ENCODE measurements around the gene VWA7.
"Not testable (repeated sequence)": the region's sequence is repeated elsewhere in the genome, so short reads cannot be mapped to it uniquely, and the experiment has no call there.

The VWA7 gene

GRCh38 chr6:31776989-31777666 is at the start of gene VWA7:
Gene VWA7, minus strand, starts transcription at chr6:31777328. Its CDS starts 549 bp downstream, at chr6:31776779.
- DNase-seq = peak; percentile 83

DNA sequence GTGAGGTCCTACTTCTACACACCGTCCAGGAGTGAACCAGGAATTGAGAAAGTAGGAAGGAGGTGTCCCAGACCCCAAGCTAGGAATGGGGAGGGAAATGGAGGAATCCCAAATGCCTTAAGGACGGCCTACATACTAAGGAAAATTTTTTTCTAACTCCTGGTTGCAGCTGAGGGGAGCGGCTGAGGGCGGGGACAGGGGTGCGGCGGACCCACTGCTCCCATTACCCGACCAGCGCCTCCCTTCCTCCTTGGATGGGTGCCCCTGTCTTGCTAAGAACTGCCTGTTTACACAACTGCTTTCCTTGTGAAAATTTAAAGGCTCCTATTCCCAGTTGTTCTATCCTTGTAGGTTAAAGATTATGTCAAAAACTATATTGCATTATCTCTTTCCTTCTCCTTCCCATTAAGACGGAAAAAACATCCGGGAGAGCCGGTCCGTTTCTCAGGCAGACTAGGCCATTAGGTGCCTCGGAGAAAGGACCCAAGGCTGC is 49.7 kb upstream of the VWA7 start:
- DNase-seq = no peak

- DNase-seq = no peak
These were observed 48.4 kb upstream of the VWA7 start for GRCh38 chr6:31825553-31825952.

GRCh38 chr6:31823592-31824196 is 46.6 kb upstream of the VWA7 start:
- not testable (repeated sequence) for DNase-seq

GRCh38 chr6:31822036-31822821 is 45.1 kb upstream of the VWA7 start:
- peak; percentile 82 for DNase-seq

GRCh38 chr6:31821301-31822035 is 44.3 kb upstream of the VWA7 start:
- DNase-seq = no peak

- not testable (repeated sequence) for DNase-seq
These were observed 43.3 kb upstream of the VWA7 start for GRCh38 chr6:31820399-31820798.

- no peak for DNase-seq
These were observed 42.8 kb upstream of the VWA7 start for GRCh38 chr6:31819871-31820299.

GRCh38 chr6:31817929-31818511 is 40.9 kb upstream of the VWA7 start:
- peak; percentile 34 for DNase-seq

GRCh38 chr6:31817133-31817928 is 40.2 kb upstream of the VWA7 start:
- DNase-seq = peak; percentile 69

- DNase-seq = peak; percentile 87
These were observed 38.1 kb upstream of the VWA7 start, which contains the start of the genes HSPA1A and HSPA1L for GRCh38 chr6:31815025-31815838. Gene HSPA1A, plus strand, starts transcription at chr6:31815543. Its CDS starts 214 bp downstream, at chr6:31815757. Gene HSPA1L, minus strand, starts transcription at chr6:31815283. Its CDS starts 3,311 bp downstream, at chr6:31811972.

GRCh38 chr6:31814677-31815024 is 37.5 kb upstream of the VWA7 start:
- DNase-seq = peak; percentile 80

DNA sequence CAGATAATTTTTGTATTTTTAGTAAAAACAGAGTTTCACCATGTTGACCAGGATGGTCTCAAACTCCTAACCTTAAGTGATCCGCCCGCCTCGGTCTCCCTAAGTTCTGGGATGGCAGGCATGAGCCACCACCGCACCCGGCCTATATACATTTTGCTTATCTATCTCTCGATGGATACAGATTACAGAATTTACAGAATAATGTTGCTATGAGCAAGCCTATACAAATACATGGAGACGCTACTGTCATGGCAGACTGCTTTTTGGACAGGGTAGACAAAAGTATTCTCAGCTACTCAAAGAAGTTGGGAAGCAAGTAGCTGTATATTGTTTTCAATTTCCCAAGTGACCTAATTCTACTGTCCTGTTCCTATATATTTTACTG is 36.3 kb upstream of the VWA7 start:
- no peak for DNase-seq

GRCh38 chr6:31811645-31812044 is 34.5 kb upstream of the VWA7 start:
- DNase-seq = no peak

- not testable (repeated sequence) for DNase-seq
These were observed 31.5 kb upstream of the VWA7 start for GRCh38 chr6:31808599-31808998.

GRCh38 chr6:31806470-31807272 is 29.5 kb upstream of the VWA7 start, which contains the start of gene LSM2:
Gene LSM2, minus strand, starts transcription at chr6:31806966. Its CDS starts 209 bp downstream, at chr6:31806757.
- DNase-seq = peak; percentile 97

DNA sequence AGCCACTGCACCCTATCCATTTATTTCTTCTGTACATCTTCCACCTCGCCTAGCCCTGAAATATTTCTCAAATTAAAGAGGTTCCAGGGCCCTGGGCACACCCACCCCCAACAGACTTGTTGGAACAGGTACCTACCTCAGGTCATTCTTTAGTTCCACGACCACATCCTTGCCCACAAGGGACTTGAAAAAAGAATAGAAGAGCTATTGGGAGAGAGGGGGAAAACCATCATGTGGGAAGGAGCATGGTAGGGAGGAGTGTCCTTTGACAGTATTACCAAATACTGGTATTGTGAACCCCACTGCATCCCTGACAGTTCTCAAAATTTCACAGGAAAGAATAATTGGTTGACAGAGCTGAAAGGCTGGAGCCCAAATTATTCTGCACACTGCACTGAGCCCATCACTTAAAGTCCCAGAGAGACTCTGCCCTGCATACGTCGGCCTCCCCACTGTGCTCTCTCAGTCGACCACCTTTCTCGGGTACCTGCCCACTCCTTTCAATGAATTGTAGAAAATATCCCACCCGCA is 28.9 kb upstream of the VWA7 start:
- DNase-seq = no peak

GRCh38 chr6:31801031-31801927 is 24.2 kb upstream of the VWA7 start:
- DNase-seq = not testable (repeated sequence)

Measured in CD4-positive, alpha-beta T cell treated with Interleukin-17A for 1 hour (primary cell).